ENCODE data around the gene ADRA1B.

- TF ChIP-seq POLR2AphosphoS5 (IDR thresholded peaks at IDR 0.05; ENCODE audit: borderline replicate concordance, low read depth, low read length) (no peak), EZH2 (IDR thresholded peaks at IDR 0.05) (no peak), FOXP2 (optimal IDR thresholded peaks at IDR 0.05; ENCODE audit: control extremely low read depth, extremely low read length, insufficient read depth) (no peak)
Measured at GRCh38 chr5:159899067-159900049, 16.9 kb upstream of the ADRA1B start.
